ENCODE data around the gene CSRNP3. TPM values are rescaled to one million over a fixed set of nuclear protein-coding genes. Genes with fewer than 3 reads are reported as not detected.

The CSRNP3 gene
- total RNA-seq, 1 experiment from 2014 or later = 39.5 TPM

DNA sequence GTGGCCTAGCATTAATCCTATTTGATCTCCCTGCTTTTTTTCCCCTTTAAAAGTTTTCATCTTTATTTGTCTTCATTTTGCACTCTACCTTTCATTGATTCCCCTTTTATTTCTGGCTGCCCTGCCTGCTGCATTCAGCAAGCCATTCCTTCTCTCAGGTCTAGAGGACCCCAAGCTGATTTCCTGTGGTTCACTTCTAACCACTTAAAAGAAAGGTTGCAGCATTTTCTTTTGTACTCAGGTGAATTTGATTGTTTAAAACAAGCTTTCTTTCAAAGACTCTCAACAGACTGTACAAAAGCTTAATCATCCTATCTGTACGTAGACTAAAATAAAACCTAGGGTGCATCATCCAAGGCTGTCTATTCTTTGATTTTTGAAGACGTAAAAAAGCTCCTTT, 160.3 kb downstream of the CSRNP3 start:
- H3K36me3 ChIP-seq (ENCODE audit: insufficient read depth, low read length, poor library complexity, severe bottlenecking) = no peaks in the 10 kb centered on the region
- POLR2A ChIA-PET (ENCODE audit: low non-redundant PET) = no interaction called here
- TF ChIP-seq, protein P1, sequence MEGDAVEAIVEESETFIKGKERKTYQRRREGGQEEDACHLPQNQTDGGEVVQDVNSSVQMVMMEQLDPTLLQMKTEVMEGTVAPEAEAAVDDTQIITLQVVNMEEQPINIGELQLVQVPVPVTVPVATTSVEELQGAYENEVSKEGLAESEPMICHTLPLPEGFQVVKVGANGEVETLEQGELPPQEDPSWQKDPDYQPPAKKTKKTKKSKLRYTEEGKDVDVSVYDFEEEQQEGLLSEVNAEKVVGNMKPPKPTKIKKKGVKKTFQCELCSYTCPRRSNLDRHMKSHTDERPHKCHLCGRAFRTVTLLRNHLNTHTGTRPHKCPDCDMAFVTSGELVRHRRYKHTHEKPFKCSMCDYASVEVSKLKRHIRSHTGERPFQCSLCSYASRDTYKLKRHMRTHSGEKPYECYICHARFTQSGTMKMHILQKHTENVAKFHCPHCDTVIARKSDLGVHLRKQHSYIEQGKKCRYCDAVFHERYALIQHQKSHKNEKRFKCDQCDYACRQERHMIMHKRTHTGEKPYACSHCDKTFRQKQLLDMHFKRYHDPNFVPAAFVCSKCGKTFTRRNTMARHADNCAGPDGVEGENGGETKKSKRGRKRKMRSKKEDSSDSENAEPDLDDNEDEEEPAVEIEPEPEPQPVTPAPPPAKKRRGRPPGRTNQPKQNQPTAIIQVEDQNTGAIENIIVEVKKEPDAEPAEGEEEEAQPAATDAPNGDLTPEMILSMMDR (conservative IDR thresholded peaks at IDR 0.05; ENCODE audit: low read depth, low read length) = no peak
- TF ChIP-seq EZH2 (IDR thresholded peaks at IDR 0.05; ENCODE audit: borderline replicate concordance, low read depth, low read length, poor library complexity, severe bottlenecking) = no peak
- intact Hi-C loops (cut with micrococcal nuclease; ENCODE audit: unreplicated experiment) = loop anchor here (5.0 kb wide), 2 partner anchors 57 to 167 kb away; no protein-coding TSS in a partner anchor
- peak overlapping the region; percentile 75 for H3K27ac ChIP-seq (ENCODE audit: low read depth, low read length, poor library complexity, severe bottlenecking)
- BruUV-seq (replicated peaks) = no TSS peak
- CTCF ChIA-PET = no interaction called here
- peaks cover 67% of the 10 kb centered on the region for H3K4me1 ChIP-seq (ENCODE audit: insufficient read depth, low read length, poor library complexity, severe bottlenecking)
- no peaks in the 10 kb centered on the region for H3K27me3 ChIP-seq (replicated peaks; ENCODE audit: insufficient read depth, low read depth, low read length, poor library complexity)
- H3K4me3 ChIP-seq (ENCODE audit: low read depth, low read length, poor library complexity, severe bottlenecking) = no peak overlapping the region
- H3K9me3 ChIP-seq (ENCODE audit: low read depth, low read length, poor library complexity, severe bottlenecking) = no peaks in the 10 kb centered on the region
- no peak for DNase-seq (ENCODE audit: low spot score)

GRCh38 chr2:165630236-165630635, 160.7 kb downstream of the CSRNP3 start:
- peak overlapping the region; percentile 75 for H3K27ac ChIP-seq (ENCODE audit: low read depth, low read length, poor library complexity, severe bottlenecking)
- peaks cover 69% of the 10 kb centered on the region for H3K4me1 ChIP-seq (ENCODE audit: insufficient read depth, low read length, poor library complexity, severe bottlenecking)
- intact Hi-C loops (cut with micrococcal nuclease; ENCODE audit: unreplicated experiment) = loop anchor here (5.0 kb wide), 2 partner anchors 58 to 168 kb away; no protein-coding TSS in a partner anchor
- no peaks in the 10 kb centered on the region for H3K36me3 ChIP-seq (ENCODE audit: insufficient read depth, low read length, poor library complexity, severe bottlenecking)
- peak; percentile 63 for DNase-seq (ENCODE audit: low spot score)
- POLR2A ChIA-PET (ENCODE audit: low non-redundant PET) = no interaction called here
- H3K9me3 ChIP-seq (ENCODE audit: low read depth, low read length, poor library complexity, severe bottlenecking) = no peaks in the 10 kb centered on the region
- no peak overlapping the region for H3K4me3 ChIP-seq (ENCODE audit: low read depth, low read length, poor library complexity, severe bottlenecking)
- H3K27me3 ChIP-seq (replicated peaks; ENCODE audit: insufficient read depth, low read depth, low read length, poor library complexity) = no peaks in the 10 kb centered on the region
- TF ChIP-seq, protein P1 (conservative IDR thresholded peaks at IDR 0.05; ENCODE audit: low read depth, low read length) = no peak
- no peak for TF ChIP-seq EZH2 (IDR thresholded peaks at IDR 0.05; ENCODE audit: borderline replicate concordance, low read depth, low read length, poor library complexity, severe bottlenecking)
- BruUV-seq (replicated peaks) = no TSS peak
- CTCF ChIA-PET = no interaction called here

- no peak for DNase-seq (ENCODE audit: low spot score)
- ChIA-PET CTCF (no interaction called here), POLR2A (ENCODE audit: low non-redundant PET) (no interaction called here)
- Histone ChIP-seq H3K4me1 (ENCODE audit: insufficient read depth, low read length, poor library complexity, severe bottlenecking) (peaks cover 77% of the 10 kb centered on the region), H3K36me3 (ENCODE audit: insufficient read depth, low read length, poor library complexity, severe bottlenecking) (no peaks in the 10 kb centered on the region), H3K4me3 (ENCODE audit: low read depth, low read length, poor library complexity, severe bottlenecking) (no peak overlapping the region), H3K27me3 (replicated peaks; ENCODE audit: insufficient read depth, low read depth, low read length, poor library complexity) (no peaks in the 10 kb centered on the region), H3K9me3 (ENCODE audit: low read depth, low read length, poor library complexity, severe bottlenecking) (no peaks in the 10 kb centered on the region), H3K27ac (ENCODE audit: low read depth, low read length, poor library complexity, severe bottlenecking) (peak overlapping the region; percentile 75)
- BruUV-seq (replicated peaks) = no TSS peak
- TF ChIP-seq, protein P1 (conservative IDR thresholded peaks at IDR 0.05; ENCODE audit: low read depth, low read length) = no peak
- no peak for TF ChIP-seq EZH2 (IDR thresholded peaks at IDR 0.05; ENCODE audit: borderline replicate concordance, low read depth, low read length, poor library complexity, severe bottlenecking)
- intact Hi-C loops (cut with micrococcal nuclease; ENCODE audit: unreplicated experiment) = loop anchor here (5.0 kb wide), 2 partner anchors 59 to 169 kb away; no protein-coding TSS in a partner anchor
Measured at GRCh38 chr2:165631089-165631488, 161.6 kb downstream of the CSRNP3 start.
